Suprapubic skin (tissue), 4 donors: ENCODE measurements around the gene P3R3URF. TPM values are rescaled to one million over a fixed set of nuclear protein-coding genes. Genes with fewer than 3 reads are reported as not detected.

ENCODE experiments used
- DNase-seq, 2 donors: peaks; one replicate each; pipeline ENCODE4 v3.0.0-alpha.2; 2019; ENCODE audit warnings: low spot score in 2 of 2
- H3K27ac ChIP-seq: fragments of 200-600 bp; sonication (generic); one replicate; pipeline ENCODE4 v1.5.1; 2019
- H3K27me3 ChIP-seq: fragments of 200-600 bp; sonication (generic); one replicate; pipeline ENCODE4 v1.5.1; 2019
- H3K36me3 ChIP-seq: fragments of 200-600 bp; sonication (generic); one replicate; pipeline ENCODE4 v1.5.1; 2019
- H3K4me1 ChIP-seq: fragments of 200-600 bp; sonication (generic); one replicate; pipeline ENCODE4 v1.5.1; 2019
- H3K4me3 ChIP-seq: fragments of 200-600 bp; sonication (generic); one replicate; pipeline ENCODE4 v1.5.1; 2019; ENCODE audit warnings: mild to moderate bottlenecking
- H3K9me3 ChIP-seq: fragments of 200-600 bp; sonication (generic); one replicate; pipeline ENCODE4 v1.5.1; 2019
- EP300 ChIP-seq: sonication (generic); formaldehyde crosslinking; IDR thresholded peaks from one replicate; pipeline ENCODE4 v1.6.1; 2017; ENCODE audit warnings: antibody characterized with exemption
- POLR2A ChIP-seq, 2 donors: fragments of 450-650 bp; IDR thresholded peaks; one replicate each; pipeline ENCODE4 v1.6.1; 2017; ENCODE audit warnings: antibody characterized with exemption in 2 of 2, mild to moderate bottlenecking in 2 of 2, moderate library complexity in 2 of 2
- POLR2AphosphoS5 ChIP-seq, 3 donors: sonication (generic); formaldehyde crosslinking; IDR thresholded peaks; one replicate each; pipeline ENCODE4 v1.6.1; 2017; ENCODE audit warnings: antibody characterized with exemption in 3 of 3
- WGBS: methylation state at CpG from one replicate; pipeline ENCODE4 v1.1.5; 2018; 5-methylcytosine and 5-hydroxymethylcytosine counted together
- total RNA-seq, 4 donors: library from RNA; depleted of rRNA; stranded (reverse); fragments of >200 nt; gene quantifications; one replicate each; pipeline ENCODE4 v1.1.0, GENCODE V29; 2016
- TF ChIP-seq, protein P1 (sequence below), 2 donors: fragments of 200-600 bp in 1 of 2; fragments of 450-650 bp in 1 of 2; sonication (generic) in 1 of 2; IDR thresholded peaks; one replicate each; pipeline ENCODE4 v1.5.1; 2016 to 2019; ENCODE audit warnings: antibody characterized with exemption in 2 of 2, mild to moderate bottlenecking in 1 of 2, moderate library complexity in 1 of 2

The P3R3URF gene
- total RNA-seq, 4 donors from 2014 or later, result not detected

DNA sequence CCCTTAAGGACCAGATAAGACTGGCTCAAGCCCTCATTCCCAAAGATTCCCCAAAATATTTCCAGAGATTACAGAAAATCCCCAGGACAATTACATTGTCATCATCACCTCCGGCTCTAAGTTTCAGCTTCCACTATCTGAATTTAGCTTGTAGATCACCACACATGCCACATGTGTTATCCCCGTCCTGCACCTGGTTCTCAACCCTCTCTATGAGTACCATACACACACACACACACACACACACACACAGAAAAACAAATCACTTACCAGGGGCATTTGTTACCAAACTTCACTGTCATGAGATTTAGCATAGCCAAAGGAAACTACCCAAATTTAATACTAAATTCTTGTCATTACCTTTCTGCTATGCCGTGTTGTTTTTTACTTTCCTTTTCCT lies 16.8 kb downstream of the P3R3URF start:
- Histone ChIP-seq H3K27me3 (no peaks in the 10 kb centered on the region), H3K36me3 (no peaks in the 10 kb centered on the region), H3K27ac (no peak overlapping the region), H3K4me3 (no peak overlapping the region), H3K4me1 (no peaks in the 10 kb centered on the region), H3K9me3 (no peaks in the 10 kb centered on the region)
- no peak for DNase-seq
- WGBS, result 69% methylated on average over 3 of the region's 3 CpGs
- no peak for TF ChIP-seq EP300
- no peak for TF ChIP-seq POLR2A (IDR thresholded peaks at IDR 0.05)
- TF ChIP-seq, protein P1, sequence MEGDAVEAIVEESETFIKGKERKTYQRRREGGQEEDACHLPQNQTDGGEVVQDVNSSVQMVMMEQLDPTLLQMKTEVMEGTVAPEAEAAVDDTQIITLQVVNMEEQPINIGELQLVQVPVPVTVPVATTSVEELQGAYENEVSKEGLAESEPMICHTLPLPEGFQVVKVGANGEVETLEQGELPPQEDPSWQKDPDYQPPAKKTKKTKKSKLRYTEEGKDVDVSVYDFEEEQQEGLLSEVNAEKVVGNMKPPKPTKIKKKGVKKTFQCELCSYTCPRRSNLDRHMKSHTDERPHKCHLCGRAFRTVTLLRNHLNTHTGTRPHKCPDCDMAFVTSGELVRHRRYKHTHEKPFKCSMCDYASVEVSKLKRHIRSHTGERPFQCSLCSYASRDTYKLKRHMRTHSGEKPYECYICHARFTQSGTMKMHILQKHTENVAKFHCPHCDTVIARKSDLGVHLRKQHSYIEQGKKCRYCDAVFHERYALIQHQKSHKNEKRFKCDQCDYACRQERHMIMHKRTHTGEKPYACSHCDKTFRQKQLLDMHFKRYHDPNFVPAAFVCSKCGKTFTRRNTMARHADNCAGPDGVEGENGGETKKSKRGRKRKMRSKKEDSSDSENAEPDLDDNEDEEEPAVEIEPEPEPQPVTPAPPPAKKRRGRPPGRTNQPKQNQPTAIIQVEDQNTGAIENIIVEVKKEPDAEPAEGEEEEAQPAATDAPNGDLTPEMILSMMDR (IDR thresholded peaks at IDR 0.05), result no peak
- TF ChIP-seq POLR2AphosphoS5 (IDR thresholded peaks at IDR 0.05), result no peak

DNA sequence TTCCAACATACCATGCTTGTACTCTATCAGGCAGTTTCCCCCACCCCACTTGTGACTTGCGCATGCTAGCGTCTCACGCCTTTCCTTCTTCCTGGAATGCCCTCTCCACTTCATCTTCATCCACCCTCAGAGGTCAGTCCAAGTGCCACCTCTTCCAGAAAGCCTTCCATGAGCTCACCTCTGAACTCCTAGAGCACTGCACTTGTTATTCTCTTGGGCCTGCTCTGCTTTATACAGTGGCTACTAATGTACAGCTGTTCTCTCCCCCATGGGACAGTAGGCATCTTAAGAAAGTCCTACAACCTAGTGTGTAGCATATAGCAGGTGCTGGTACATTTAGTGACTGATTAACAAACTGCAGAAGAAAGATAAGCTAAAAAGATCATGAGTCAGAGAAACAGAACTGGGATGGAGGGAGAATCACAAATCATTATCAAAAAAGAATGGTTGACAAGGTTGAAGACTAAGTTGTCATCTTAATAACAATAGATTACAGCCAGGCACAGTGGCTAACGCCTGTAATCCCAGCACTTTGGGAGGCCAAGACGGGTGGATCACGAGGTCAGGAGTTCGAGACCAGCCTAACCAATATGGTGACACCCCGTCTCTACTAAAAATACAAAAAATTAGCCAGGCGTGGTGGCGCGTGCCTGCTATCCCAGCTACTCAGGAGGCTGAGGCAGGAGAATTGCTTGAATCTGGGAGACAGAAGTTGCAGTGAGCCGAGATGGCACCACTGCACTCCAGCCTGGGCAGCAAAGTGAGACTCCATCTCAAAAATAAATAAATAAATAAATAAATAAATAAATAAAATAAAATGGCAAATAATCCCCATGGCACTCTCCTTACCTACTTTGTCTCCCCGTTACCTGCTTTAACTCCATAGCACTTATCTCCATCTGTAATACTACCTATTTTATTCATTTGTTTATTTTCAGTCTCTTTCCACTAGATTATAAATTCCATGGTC lies 17.7 kb downstream of the P3R3URF start:
- no peaks in the 10 kb centered on the region for H3K27me3 ChIP-seq
- 89% methylated on average over 13 of the region's 13 CpGs for WGBS
- TF ChIP-seq POLR2AphosphoS5 (IDR thresholded peaks at IDR 0.05) (no peak), POLR2A (IDR thresholded peaks at IDR 0.05) (no peak), EP300 (no peak)
- TF ChIP-seq, protein P1 (IDR thresholded peaks at IDR 0.05), result no peak
- no peaks in the 10 kb centered on the region for H3K9me3 ChIP-seq
- no peak for DNase-seq
- no peaks in the 10 kb centered on the region for H3K36me3 ChIP-seq
- H3K4me1 ChIP-seq, result no peaks in the 10 kb centered on the region
- H3K27ac ChIP-seq, result no peak overlapping the region
- H3K4me3 ChIP-seq, result no peak overlapping the region

GRCh38 chr1:46157916-46158311 lies 18.4 kb downstream of the P3R3URF start:
- Histone ChIP-seq H3K36me3 (no peaks in the 10 kb centered on the region), H3K27ac (no peak overlapping the region), H3K27me3 (no peaks in the 10 kb centered on the region), H3K4me3 (no peak overlapping the region), H3K4me1 (no peaks in the 10 kb centered on the region), H3K9me3 (no peaks in the 10 kb centered on the region)
- TF ChIP-seq, protein P1 (IDR thresholded peaks at IDR 0.05), result no peak
- no peak for TF ChIP-seq EP300
- WGBS, result 87% methylated on average over 1 of the region's 1 CpG
- DNase-seq, result no peak

- H3K27ac ChIP-seq, result no peak overlapping the region
- no peaks in the 10 kb centered on the region for H3K36me3 ChIP-seq
- H3K9me3 ChIP-seq, result no peaks in the 10 kb centered on the region
- WGBS, result 97% methylated on average over 1 of the region's 1 CpG
- TF ChIP-seq POLR2A (IDR thresholded peaks at IDR 0.05) (no peak), EP300 (no peak), POLR2AphosphoS5 (IDR thresholded peaks at IDR 0.05) (no peak)
- TF ChIP-seq, protein P1 (IDR thresholded peaks at IDR 0.05), result no peak
- no peaks in the 10 kb centered on the region for H3K27me3 ChIP-seq
- H3K4me3 ChIP-seq, result no peak overlapping the region
- DNase-seq, result no peak
- H3K4me1 ChIP-seq, result no peaks in the 10 kb centered on the region
Measured at GRCh38 chr1:46153732-46154131, 22.6 kb downstream of the P3R3URF start.

DNA sequence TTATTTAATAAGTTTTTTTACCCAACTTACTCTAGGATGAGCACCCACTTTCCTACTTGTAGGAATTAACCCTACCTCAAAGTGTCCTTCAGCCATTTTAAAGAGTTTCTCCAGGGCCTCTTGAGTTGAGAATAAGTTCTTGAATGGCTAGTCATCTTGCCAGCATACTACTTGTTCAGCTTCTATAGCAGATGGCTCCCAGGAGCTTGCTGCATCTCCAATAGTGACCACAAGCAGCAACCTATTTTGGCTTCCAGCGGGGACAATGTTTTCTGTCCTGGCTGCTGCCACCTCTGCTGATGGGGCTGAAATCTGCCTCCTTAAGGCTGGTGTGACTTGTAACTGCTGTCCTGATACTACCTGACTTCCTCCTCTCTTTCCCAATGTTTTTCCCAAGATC lies 23.1 kb downstream of the P3R3URF start:
- DNase-seq, result no peak
- no peaks in the 10 kb centered on the region for H3K9me3 ChIP-seq
- WGBS, result 100% methylated on average over 1 of the region's 1 CpG
- H3K27ac ChIP-seq, result no peak overlapping the region
- H3K4me1 ChIP-seq, result no peaks in the 10 kb centered on the region
- H3K27me3 ChIP-seq, result no peaks in the 10 kb centered on the region
- H3K4me3 ChIP-seq, result no peak overlapping the region
- no peaks in the 10 kb centered on the region for H3K36me3 ChIP-seq
- TF ChIP-seq POLR2A (IDR thresholded peaks at IDR 0.05) (no peak), POLR2AphosphoS5 (IDR thresholded peaks at IDR 0.05) (no peak), EP300 (no peak)
- TF ChIP-seq, protein P1 (IDR thresholded peaks at IDR 0.05), result no peak
